DMS79 (cell line): ENCODE measurements around the gene DNMT1.

Source experiments
- DNase-seq: peaks from one replicate; lab custom pipeline; 2025; lab: John Stamatoyannopoulos, UW

Gene DNMT1

GRCh38 chr19:10139952-10140351 lies 54.8 kb downstream of the DNMT1 start:
- no peak for DNase-seq

GRCh38 chr19:10138879-10139795 lies 55.6 kb downstream of the DNMT1 start:
- DNase-seq: no peak

DNA sequence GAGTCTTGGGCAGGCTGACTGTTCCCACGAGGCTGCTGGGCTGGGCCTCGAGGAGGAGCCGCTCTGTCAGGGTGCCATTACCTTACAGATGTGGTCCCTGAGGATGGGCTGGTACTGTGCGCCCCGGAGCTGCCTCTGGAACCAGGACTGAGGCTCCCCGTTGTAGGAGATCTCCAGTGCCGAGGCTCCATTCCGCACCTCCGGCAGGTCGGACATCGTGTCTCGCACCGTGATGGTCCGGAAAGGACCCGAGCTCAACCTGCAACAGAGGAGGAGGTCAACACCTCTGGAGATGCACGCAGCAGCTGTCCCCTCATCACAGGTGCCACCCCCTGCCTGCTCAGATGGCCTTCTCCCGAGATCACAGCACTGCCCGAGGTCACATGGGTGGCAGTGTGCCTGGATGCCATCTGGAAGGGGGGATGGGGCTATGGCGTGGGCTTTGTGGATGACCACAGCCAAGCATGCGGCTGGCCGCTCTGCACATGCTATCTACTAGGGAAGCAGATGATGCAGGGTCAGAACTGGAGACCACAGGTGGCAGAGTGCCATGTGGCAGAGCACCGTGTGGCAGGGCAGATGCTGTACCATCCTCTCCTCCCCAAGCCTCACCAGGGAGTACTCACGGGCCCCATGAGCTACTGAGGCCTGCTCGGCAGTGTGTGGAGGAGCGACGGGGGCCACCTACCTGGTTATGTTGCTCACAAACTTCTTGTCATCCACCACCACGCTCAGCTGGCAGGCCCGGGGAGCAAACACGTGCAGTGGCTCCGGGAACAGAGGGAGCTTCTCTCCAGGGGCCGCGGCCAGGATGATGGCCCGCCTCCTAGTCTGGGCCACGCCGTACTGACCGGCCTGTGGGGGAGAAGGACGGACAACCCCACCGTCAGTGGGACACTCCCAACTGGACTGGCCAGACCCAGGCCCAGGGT lies 56.7 kb downstream of the DNMT1 start:
- no peak for DNase-seq

- DNase-seq: no peak
Observed at GRCh38 chr19:10136936-10137335, 57.8 kb downstream of the DNMT1 start.

DNA sequence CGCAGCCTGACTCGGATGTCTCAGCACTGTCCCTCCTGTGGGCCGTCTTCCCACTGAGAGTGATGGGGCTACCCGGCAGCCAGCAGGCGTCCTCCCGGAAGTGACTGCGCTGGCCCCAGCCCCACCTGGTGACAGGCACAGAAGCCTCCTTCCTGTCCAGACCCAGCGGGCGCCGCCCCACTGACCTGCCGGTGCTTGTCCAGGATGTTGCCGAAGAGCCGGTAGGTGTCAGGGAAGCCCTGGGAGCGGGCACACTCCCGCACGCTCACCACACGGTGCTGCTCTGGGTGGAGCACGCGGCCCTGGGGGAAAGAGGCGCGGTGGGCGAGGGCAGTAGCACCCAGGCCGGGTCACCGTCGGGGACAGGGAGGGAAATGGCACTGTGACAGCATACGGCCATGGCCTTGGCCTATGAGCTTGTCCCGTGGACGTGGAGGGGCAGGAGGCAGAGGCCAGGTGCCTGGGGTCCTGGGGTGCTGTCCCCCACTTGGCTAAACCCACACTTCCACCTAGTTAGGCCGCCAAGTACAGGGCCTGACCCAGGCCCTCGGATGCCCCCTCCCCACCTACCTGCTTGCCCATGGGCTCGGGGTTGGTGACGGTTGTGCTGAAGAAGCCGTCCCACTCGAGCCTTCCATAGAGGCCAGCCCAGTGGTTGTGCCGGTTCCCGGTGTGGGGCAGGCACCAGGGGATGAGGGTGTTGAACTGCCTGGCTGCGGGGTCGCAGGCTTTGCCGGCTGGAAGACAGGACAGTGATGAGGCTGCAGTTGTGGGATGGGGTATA lies 59.0 kb downstream of the DNMT1 start:
- DNase-seq: no peak

GRCh38 chr19:10134040-10134439 lies 60.7 kb downstream of the DNMT1 start:
- DNase-seq: no peak

GRCh38 chr19:10133596-10133995 lies 61.2 kb downstream of the DNMT1 start:
- peak; percentile 75 for DNase-seq

- DNase-seq: no peak
Observed at GRCh38 chr19:10132905-10133304, 61.8 kb downstream of the DNMT1 start.

DNA sequence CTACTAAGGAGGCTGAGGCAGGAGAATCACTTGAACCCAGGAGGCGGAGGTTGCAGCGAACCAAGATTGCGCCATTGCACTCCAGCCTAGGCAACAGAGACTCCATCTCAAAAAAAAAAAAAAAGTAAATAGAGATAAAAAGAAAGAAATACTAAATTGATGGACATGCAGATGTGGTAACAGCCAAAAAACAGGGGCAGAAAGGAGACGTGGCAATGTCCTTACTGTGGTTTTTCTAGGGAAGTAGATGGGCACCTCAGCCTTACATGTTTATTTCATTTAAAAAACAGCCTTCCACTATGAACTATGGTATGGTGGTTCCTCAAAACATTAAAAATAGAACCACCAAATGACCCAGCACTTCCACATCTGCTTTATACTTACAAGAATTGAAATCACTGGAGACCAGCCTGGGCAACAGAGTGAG lies 68.5 kb downstream of the DNMT1 start:
- no peak for DNase-seq

- no peak for DNase-seq
Observed at GRCh38 chr19:10124429-10124828, 70.3 kb downstream of the DNMT1 start.

GRCh38 chr19:10122045-10122444 lies 72.7 kb downstream of the DNMT1 start:
- DNase-seq: no peak

DNA sequence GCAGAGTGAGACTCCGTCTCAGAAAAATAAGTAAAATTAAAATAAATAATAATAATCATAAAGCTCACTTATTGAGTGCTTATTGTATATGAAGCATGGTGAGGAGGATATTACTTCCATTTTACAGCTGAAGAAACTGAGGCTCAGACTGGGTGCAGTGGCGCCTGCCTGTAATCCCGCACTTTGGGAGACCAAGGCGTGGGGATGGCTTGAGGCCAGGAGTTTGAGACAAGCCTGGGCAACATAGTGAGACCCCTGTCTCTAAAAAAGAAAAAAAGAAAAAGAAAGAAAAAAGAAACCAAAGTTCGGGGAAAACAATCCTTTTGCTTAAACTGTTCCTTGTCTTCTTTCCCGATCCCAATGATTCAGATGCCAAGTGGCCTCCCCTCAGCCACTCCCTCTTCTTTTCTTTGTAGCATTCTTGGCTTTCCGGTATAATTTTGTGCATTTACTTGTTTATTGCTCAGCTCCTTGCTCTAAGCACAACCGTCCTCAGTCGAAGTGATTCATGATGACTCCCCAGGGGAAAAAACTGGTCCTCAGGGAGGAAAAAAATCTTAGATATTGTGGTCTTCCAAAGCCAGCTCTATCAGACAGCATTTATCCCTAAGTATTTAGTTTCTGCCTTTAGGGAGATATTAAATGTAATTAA lies 74.1 kb downstream of the DNMT1 start:
- DNase-seq: no peak

DNA sequence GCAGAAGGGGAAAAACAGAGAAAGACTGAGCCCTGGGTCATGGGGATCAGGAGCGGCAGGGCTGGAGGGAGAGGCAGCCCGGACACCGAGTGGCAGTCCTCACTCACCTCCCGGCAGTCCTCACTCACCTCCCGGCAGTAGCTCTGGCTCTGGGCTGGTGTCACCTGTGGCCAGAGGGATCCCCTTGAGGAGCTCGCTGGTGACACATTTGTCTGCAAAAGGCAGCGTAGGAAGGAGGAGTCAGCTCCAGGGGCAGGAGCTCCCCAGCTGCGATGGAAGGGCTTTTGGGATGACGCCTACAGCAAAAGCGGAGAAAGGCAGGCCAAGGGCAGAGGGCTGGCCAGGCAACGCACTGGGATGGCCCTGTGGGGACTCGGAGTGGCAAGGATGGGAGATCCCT lies 75.8 kb downstream of the DNMT1 start:
- no peak for DNase-seq

DNA sequence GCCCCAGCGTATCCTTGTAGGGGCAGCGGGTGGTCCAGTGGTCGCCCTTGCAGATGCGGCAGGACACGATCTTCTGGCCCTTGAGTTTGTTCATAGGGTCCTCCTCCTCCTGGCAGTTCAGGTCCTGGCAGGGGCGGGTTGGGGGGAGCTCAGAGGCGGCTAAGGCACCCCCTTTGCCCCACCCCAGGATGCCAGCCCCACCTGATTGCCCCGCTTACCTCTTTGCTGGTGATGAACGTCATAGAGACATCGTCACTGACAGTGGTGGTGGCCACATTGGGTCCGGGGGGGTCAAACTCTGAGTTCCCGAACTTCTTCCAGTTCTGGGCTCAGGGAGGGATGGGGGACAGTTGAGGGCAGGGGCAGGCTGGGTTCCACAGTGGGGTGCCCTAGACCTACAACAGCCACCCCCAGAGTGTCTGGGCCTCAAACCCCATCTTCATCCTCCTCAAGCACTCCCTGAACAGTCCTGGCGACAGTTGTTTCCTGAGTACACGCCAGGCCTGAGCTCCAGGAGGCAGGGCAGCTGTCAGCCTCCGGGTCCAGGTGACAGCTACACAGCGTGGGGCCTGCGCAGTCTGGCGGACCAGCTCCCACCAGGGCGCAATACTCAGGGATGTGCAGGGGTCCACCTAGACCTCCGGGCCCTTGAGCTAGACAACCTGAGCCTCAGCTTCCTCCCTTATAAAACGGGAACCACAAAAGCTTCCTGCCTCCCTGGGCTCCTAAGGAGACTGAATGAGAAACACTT lies 77.7 kb downstream of the DNMT1 start:
- no peak for DNase-seq

DNA sequence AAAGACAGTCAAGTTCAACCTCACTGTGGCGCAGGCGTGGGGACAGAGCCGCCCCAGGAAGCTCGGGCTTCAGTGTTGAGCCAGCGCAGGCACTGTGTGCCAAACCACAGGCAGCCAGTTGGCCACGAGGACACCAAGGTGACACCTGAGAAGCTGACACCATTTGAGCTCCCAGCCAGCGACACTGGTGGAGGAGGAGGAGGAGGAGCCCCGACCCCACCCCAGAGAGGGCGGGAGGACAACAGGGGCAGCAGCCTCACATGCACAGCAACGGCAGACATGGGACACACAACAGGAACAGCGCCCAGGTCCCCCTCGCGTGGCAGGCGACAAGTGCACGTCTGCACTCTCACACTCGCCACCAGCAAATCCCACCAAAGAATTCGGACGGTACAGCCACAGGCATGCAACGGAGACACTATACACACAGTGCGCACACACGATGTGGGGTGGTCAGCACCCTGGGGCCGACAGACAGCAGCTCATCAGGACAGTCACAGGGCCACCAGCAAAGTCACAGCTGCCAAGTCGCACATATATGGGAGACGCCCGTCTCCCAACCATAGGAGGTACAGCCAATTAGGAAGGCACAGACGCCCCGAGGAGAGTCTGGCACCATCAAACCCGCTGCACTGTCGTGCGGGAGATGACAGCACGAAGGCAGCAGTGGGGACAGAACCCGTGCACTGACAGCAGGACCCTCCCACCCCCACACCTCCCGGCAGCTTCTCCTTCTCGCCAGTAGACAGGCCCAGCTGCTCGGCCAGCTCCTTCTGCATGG lies 78.5 kb downstream of the DNMT1 start:
- no peak for DNase-seq

DNA sequence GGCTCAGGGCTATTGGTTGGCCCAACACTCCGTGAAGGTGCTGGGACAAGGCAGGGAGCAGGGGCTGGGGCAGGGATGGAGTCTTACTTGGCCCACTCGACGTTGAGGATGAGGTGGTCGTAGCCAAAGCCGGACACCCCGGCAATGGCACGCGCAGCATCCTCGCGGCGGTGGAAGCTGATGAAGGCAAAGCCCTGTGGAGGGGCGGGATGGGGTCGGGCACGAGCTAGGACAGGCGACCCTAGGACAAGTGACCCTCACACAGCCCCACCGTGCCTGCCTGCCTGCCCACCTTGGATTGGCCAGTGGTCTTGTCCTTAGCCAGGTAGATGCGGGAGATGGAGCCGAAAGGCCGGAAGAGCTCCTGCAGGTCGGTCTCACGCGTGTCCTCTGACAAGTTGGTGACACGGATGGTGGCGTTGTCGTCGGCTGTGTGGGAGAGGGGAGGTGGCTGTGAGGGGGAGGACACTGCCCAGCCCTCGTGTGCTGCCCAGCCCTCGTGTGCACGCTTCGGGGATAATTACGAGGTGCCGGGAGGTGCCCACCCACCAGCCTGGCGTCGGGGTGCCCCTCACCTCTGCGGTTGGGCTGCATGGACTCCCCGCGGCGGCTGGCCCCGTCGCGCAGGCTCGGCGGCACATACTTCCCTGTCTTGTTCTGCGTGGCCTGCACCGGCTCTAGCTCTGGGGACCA lies 79.2 kb downstream of the DNMT1 start:
- DNase-seq: no peak

DNA sequence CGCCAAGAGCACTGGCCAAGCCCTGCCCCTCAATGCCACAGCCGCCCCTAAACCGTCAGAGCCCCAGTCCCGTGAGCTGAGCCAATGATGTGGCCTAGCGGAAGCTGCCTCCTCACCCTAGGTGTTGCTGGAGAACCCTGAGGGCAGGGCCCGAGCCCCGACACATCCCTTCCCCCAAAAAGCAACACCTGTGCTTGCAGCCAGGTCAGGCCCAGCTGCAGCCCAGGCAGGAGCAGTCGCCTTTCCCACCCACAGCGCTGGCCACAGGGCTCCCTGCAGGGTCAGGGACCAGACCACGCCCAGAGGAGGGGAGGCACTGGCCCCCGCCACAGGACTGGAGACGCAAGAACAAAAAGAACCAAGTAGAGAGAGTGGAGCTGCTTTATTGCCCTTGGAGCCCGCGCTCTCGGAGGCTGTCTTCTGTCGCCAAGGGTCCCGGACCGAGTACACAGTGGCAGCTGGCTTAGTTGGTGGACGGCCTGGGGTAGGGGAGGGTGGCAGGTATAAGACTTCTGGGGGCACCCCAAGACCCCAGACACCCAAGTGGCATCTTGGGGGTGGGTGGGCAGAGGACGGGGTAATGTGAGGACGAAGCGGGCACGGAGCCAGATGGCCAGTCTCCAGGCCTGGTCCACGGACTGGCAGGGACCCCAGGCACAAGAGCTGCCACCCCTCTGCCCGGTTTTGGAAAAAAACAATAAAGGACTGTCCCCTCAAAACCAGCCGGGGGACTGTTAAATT lies 79.9 kb downstream of the DNMT1 start:
- no peak for DNase-seq

- no peak for DNase-seq
Observed at GRCh38 chr19:10113964-10114650, 80.6 kb downstream of the DNMT1 start.
